ENCODE measurements around the gene JAZF1.

DNA sequence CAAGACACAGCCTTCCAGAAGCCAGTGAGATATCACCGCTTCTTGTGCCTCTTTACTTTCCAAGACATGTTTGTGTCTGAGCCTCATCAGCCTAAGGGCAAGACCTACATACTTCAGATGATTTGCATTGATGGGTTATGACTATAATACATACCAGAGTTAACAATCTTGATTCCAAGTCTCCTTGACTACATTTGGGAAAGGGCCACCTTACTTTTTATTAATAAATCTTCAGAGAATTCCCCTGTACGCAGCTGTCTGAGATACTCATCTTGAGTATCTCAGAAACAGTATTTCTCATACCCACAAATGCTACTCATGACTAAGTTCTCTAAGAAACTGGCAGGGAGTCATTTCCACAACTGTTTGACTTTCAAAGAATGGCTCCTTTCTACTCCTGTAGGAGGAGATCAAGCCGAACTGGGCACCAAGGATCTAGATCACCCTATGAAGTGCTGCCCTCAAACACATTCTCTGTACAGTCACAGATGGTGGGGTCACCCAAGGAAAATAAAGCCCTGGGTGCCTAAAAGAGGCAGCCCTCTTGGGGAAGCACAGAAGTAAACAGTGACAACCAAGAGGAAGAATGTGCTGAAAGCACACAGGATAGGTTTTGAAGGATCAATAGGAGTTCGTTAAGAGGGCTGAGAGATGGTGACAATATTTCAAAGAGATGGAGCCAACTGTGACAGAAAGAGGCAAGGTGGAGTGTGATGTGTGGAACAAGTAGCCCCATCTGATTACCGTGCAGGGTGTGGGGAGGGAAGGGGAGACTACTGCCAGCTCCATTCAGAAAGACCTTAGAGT is 138.9 kb downstream of the JAZF1 start:
- no peak for TF ChIP-seq EZH2 (IDR thresholded peaks at IDR 0.05; ENCODE audit: borderline replicate concordance, low read depth, low read length, poor library complexity, severe bottlenecking)
- no peak for TF ChIP-seq CTCF (conservative IDR thresholded peaks at IDR 0.05; ENCODE audit: low read depth, low read length)
